Ovary (tissue), 3 donors: ENCODE results near the gene ACSF3.

Experiments used
- CTCF ChIP-seq, 3 donors: fragments of 450-650 bp in 2 of 3; fragments of 200-600 bp in 1 of 3; IDR thresholded peaks; one replicate each; pipeline versions ENCODE4 v1.5.1 to v1.8.0; 2016 to 2022; ENCODE audit warnings: antibody characterized with exemption in 3 of 3, mild to moderate bottlenecking in 1 of 3
- EP300 ChIP-seq: sonication (generic); formaldehyde crosslinking; IDR thresholded peaks from one replicate; pipeline ENCODE4 v1.6.1; 2017; ENCODE audit warnings: antibody characterized with exemption
- POLR2A ChIP-seq: fragments of 450-650 bp; IDR thresholded peaks from one replicate; pipeline ENCODE4 v1.6.1; 2017; ENCODE audit warnings: antibody characterized with exemption, mild to moderate bottlenecking, moderate library complexity
- donor health status: DM: no; HTN: no; CAD: no.

GRCh38 chr16:89150981-89151380, 57.3 kb downstream of the ACSF3 start:
- TF ChIP-seq CTCF (IDR thresholded peaks at IDR 0.05), result no peak
- no peak for TF ChIP-seq POLR2A
- no peak for TF ChIP-seq EP300
